BJ (cell line): ENCODE data around the gene GIN1. TPM values are rescaled to one million over a fixed set of nuclear protein-coding genes. Genes with fewer than 3 reads are reported as not detected.

Experiments
- CTCF ChIA-PET: fragments of 350-600 bp; formaldehyde crosslinking; extraction: SDS; loops from one replicate; lab custom pipeline; 2021; ENCODE audit warnings: antibody characterized with exemption, inconsistent platforms; lab: Yijun Ruan, JAX
- POLR2A ChIA-PET: fragments of 300-600 bp; sonication (Branson Sonifier 250); formaldehyde crosslinking; extraction: SDS; loops from one replicate; lab custom pipeline; 2021; ENCODE audit warnings: antibody characterized with exemption; lab: Charles Lee
- DNase-seq: peaks from one replicate; pipeline ENCODE4 v3.0.0-alpha.2; 2011; ENCODE audit warnings: low read depth
- H3K27me3 ChIP-seq: 2 replicates; pipeline ENCODE4 v1.6.0; 2011; ENCODE audit warnings: low read length; ENCODE audit not compliant: control insufficient read depth, insufficient read depth
- H3K36me3 ChIP-seq: 2 replicates; pipeline ENCODE4 v1.5.1; 2011; ENCODE audit warnings: low read length; ENCODE audit not compliant: control insufficient read depth, insufficient read depth
- H3K4me3 ChIP-seq: 2 replicates; pipeline ENCODE4 v1.5.1; 2011; ENCODE audit warnings: low read depth, mild to moderate bottlenecking, control low read depth, low read length
- CTCF ChIP-seq: IDR thresholded peaks from 2 replicates; pipeline ENCODE4 v1.5.1; 2011; ENCODE audit warnings: low read depth, mild to moderate bottlenecking, control low read depth, inconsistent platforms, low read length, moderate library complexity; ENCODE audit not compliant: insufficient read depth
- polyA plus RNA-seq: library from polyadenylated mRNA; depleted of rRNA; stranded (reverse); fragments of >200 nt; gene quantifications from 2 replicates; pipeline ENCODE4 v1.2.3, GENCODE V29; 2011

GIN1 gene
- polyA plus RNA-seq, 1 experiment: 1.6 TPM

- DNase-seq: no peak
- no peaks in the 10 kb centered on the region for H3K27me3 ChIP-seq
- no peak overlapping the region for H3K4me3 ChIP-seq
- H3K36me3 ChIP-seq: no peaks in the 10 kb centered on the region; the same call in 1 of the 2 replicates
- no peak for TF ChIP-seq CTCF
- POLR2A ChIA-PET: no interaction called here
- CTCF ChIA-PET: no interaction called here
Observed at GRCh38 chr5:103102234-103102633, 17.7 kb downstream of the GIN1 start.

DNA sequence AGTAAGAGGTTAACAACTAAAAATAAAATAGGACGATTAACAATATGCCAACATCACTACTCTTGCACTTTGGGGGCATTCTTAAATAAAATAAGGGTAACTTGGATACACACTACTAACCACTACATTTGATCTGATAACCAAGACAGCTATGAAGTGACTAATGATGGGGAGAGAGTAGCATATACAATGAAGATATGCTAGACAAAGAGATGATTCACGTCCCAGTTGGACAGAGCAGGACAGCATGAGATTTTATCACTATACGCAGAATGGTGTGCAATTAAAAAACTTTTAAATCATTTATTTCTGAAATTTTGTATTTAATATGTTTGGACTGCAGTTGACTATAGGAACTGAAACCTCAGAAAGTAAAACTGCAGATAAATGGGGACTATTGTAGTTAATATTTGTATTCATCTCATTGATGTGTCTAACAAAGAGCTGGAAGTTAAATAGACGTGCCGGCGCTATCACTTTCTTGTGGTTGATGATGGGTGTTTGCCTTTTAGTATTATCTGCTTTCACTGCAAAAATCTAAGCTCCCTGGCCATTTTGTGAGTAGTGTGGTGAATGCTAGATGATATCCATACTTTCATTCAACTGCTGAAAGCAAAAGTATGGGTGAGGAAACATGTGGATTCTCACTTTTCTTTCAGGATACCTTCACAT lies 18.7 kb downstream of the GIN1 start:
- no peak for DNase-seq
- no peaks in the 10 kb centered on the region; the same call in 1 of the 2 replicates for H3K36me3 ChIP-seq
- ChIA-PET CTCF (no interaction called here), POLR2A (no interaction called here)
- no peaks in the 10 kb centered on the region for H3K27me3 ChIP-seq
- TF ChIP-seq CTCF: no peak
- no peak overlapping the region for H3K4me3 ChIP-seq

- ChIA-PET POLR2A (no interaction called here), CTCF (no interaction called here)
- no peak for DNase-seq
- Histone ChIP-seq H3K36me3 (no peaks in the 10 kb centered on the region; the same call in 1 of the 2 replicates), H3K4me3 (no peak overlapping the region), H3K27me3 (no peaks in the 10 kb centered on the region)
- no peak for TF ChIP-seq CTCF
Observed at GRCh38 chr5:103098993-103099392, 20.9 kb downstream of the GIN1 start.

DNA sequence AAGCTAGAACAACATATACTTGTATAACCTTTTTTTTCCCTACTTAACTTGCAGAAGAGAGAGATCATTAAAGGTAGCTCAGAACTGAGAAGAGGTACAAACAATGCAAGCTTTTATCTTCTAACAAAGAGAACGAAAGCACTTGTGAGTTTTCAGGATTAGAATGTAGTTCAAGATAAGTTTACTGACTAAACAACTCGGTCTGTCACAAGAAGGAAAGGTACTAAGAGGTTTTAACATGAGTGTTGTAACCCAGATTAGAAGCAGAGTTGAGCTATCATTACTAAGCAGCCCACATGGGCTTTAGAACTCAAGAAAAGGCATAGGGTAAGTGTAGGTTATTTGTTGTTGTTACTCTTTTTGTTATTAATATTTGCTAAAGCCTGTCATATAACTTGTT lies 25.2 kb downstream of the GIN1 start:
- no peak for DNase-seq

DNA sequence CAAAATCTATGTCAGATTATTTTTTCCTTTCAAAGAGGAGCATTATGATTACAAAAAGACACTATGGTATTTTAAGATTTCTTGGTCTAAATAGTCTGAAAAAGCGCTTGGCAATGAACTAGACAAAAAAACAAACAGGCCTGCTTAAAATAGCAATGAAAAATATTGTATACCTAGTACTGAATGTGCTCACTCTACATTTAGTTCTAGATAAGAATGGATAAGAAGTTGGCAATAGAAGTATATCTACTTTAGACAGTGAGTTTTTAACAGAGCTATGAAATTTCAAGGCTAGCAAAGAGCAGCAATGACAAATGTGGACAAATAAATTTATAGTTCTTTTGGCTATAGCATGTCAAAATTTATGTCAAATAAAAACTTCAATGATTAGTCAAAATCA lies 26.2 kb downstream of the GIN1 start:
- H3K27me3 ChIP-seq: no peaks in the 10 kb centered on the region
- DNase-seq: no peak
- no peak overlapping the region for H3K4me3 ChIP-seq
- CTCF ChIA-PET: no interaction called here
- no peak for TF ChIP-seq CTCF
- no peaks in the 10 kb centered on the region for H3K36me3 ChIP-seq
- POLR2A ChIA-PET: no interaction called here

More for the DNA sequence above, 25.2 kb downstream of the GIN1 start:
- Histone ChIP-seq H3K27me3 (no peaks in the 10 kb centered on the region), H3K36me3 (no peaks in the 10 kb centered on the region), H3K4me3 (no peak overlapping the region)
- ChIA-PET CTCF (no interaction called here), POLR2A (no interaction called here)
- no peak for TF ChIP-seq CTCF
